Calu3 (cell line): Measurements from ENCODE around the gene RGS12. TPM values are rescaled to one million over a fixed set of nuclear protein-coding genes. Genes with fewer than 3 reads are reported as not detected.

Experiments
- BruUV-seq: library from RNA; stranded (reverse); fragments of 400-500 nt; replicated peaks from 2 replicates; lab custom pipeline; 2021; lab: Mats Ljungman, UMichigan
- CTCF ChIA-PET: fragments of 300-600 bp; sonication (Branson Sonifier 250); formaldehyde crosslinking; loops from one replicate; lab custom pipeline; 2022; ENCODE audit warnings: antibody characterized with exemption; lab: Charles Lee
- DNase-seq: peaks from one replicate; pipeline ENCODE4 v3.0.0; 2022
- H3K27ac Mint-ChIP-seq: one replicate; pipeline ENCODE4 v1.8.0; 2022; ENCODE audit warnings: mixed read lengths; ENCODE audit not compliant: unreplicated experiment
- H3K27me3 Mint-ChIP-seq: one replicate; pipeline ENCODE4 v1.8.0; 2022; ENCODE audit warnings: mixed read lengths; ENCODE audit not compliant: unreplicated experiment
- H3K36me3 Mint-ChIP-seq: one replicate; pipeline ENCODE4 v1.8.0; 2022; ENCODE audit warnings: mild to moderate bottlenecking, moderate library complexity, mixed read lengths; ENCODE audit not compliant: insufficient read depth, unreplicated experiment
- H3K4me1 Mint-ChIP-seq: one replicate; pipeline ENCODE4 v1.8.0; 2022; ENCODE audit warnings: mild to moderate bottlenecking, low read depth, mixed read lengths; ENCODE audit not compliant: unreplicated experiment
- H3K4me3 Mint-ChIP-seq: one replicate; pipeline ENCODE4 v1.8.0; 2022; ENCODE audit warnings: mild to moderate bottlenecking, low read depth, moderate library complexity, mixed read lengths; ENCODE audit not compliant: unreplicated experiment
- H3K9me3 Mint-ChIP-seq: one replicate; pipeline ENCODE4 v1.8.0; 2022; ENCODE audit warnings: low read depth, mixed read lengths; ENCODE audit not compliant: unreplicated experiment
- intact Hi-C: fragments of 100-400 bp; cut with micrococcal nuclease; formaldehyde crosslinking; loops from one replicate; pipeline ENCODE4 v1.10.0; 2022; ENCODE audit not compliant: unreplicated experiment
- total RNA-seq: library from RNA; stranded (reverse); gene quantifications from 2 replicates; pipeline ENCODE4 v1.2.3, GENCODE V29; 2022
- TF ChIP-seq, protein P1 (sequence below): fragments of 200-600 bp; IDR thresholded peaks from one replicate; pipeline ENCODE4 v1.8.0; 2022; ENCODE audit warnings: antibody characterized with exemption; ENCODE audit not compliant: unreplicated experiment

The RGS12 gene
- total RNA-seq, 1 experiment from 2014 or later: 13.9 TPM

DNA sequence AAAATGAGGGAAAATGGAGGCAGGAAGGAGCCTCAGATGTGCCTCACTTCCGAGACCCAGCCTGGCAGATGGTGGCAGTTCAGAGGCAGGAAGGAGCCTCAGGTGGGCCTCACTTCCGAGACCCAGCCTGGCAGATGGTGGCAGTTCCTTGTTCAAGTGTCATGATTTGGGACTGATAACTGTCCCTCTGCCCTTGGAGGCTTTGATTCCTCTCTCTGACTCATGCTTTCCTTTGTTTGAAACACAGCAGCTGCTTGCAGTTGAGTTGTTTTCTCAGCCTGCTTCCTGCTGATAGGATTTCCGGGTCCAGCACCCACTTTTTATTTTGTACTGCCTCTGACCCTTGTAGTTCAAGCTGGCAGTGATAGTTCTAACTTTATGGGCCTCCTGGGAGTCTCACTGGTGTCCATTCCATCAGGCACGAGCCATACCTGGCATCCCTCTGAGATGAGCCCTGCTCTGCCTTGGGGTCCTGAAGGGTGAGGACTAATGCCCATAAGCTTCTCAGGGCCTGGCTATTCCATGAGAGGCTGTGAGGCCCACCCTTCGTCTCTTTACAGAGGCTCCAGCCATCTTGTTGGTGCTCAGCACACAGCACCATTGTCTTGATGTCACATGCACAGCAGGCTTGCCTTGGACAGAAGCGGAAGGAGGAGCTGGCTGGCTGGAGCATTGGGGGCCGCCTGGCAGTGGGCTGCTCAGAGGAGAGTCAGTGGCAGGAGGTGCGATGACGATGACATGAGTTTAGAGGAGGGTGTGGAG lies 13.0 kb downstream of the RGS12 start:
- no peak for DNase-seq
- Mint-ChIP-seq H3K36me3 (no peaks in the 10 kb centered on the region), H3K4me3 (no peak overlapping the region), H3K27me3 (no peaks in the 10 kb centered on the region), H3K9me3 (no peaks in the 10 kb centered on the region), H3K27ac (no peak overlapping the region), H3K4me1 (peaks cover 2% of the 10 kb centered on the region)
- intact Hi-C loops: no loop called here
- CTCF ChIA-PET: no interaction called here
- TF ChIP-seq, protein P1, sequence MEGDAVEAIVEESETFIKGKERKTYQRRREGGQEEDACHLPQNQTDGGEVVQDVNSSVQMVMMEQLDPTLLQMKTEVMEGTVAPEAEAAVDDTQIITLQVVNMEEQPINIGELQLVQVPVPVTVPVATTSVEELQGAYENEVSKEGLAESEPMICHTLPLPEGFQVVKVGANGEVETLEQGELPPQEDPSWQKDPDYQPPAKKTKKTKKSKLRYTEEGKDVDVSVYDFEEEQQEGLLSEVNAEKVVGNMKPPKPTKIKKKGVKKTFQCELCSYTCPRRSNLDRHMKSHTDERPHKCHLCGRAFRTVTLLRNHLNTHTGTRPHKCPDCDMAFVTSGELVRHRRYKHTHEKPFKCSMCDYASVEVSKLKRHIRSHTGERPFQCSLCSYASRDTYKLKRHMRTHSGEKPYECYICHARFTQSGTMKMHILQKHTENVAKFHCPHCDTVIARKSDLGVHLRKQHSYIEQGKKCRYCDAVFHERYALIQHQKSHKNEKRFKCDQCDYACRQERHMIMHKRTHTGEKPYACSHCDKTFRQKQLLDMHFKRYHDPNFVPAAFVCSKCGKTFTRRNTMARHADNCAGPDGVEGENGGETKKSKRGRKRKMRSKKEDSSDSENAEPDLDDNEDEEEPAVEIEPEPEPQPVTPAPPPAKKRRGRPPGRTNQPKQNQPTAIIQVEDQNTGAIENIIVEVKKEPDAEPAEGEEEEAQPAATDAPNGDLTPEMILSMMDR: no peak
- BruUV-seq: no TSS peak

DNA sequence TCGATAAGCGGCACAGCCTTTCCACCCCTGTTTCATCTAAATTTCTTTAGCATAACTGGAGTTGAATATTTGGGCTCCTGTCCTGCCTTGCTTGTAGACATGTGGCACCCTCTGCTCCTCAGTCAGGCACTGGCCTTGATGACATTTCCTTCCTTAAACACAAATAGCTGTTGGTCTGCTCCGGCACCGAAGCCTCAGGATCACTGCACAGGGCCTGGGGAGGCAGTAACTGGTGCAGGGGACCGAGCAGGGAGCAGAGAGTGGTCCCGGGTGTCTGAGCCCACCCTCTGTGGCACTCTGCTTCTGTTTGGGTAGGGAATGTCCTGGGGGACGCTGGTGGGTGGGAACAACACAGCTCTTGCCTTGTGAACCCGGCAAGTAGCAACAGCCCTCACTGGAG lies 13.6 kb downstream of the RGS12 start:
- no peak overlapping the region for H3K27ac Mint-ChIP-seq
- H3K4me3 Mint-ChIP-seq: no peak overlapping the region
- no TSS peak for BruUV-seq
- CTCF ChIA-PET: no interaction called here
- H3K27me3 Mint-ChIP-seq: no peaks in the 10 kb centered on the region
- no peaks in the 10 kb centered on the region for H3K36me3 Mint-ChIP-seq
- intact Hi-C loops: no loop called here
- H3K4me1 Mint-ChIP-seq: peaks cover 8% of the 10 kb centered on the region
- TF ChIP-seq, protein P1: no peak
- DNase-seq: no peak
- no peaks in the 10 kb centered on the region for H3K9me3 Mint-ChIP-seq

DNA sequence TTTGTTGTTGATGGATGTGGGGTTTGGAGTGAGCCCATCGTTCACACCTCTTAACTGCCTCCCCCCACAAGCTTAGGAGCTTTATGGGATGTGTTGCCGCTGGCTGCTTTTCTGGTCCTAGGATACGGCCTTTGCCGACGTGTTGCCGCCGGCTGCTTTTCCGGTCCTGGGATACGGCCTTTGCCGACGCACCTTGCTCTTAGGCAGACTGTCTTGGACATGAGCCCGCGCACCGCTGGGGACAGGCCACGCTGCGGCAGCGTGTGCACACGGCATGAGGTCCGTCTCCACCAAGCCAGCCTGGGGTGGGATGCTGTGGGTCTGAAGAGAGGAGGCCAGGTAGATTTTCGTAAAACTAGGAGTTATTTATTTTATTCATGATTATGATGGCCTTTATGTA lies 14.2 kb downstream of the RGS12 start:
- no peaks in the 10 kb centered on the region for H3K9me3 Mint-ChIP-seq
- CTCF ChIA-PET: no interaction called here
- BruUV-seq: no TSS peak
- no peaks in the 10 kb centered on the region for H3K27me3 Mint-ChIP-seq
- TF ChIP-seq, protein P1: no peak
- peaks cover 9% of the 10 kb centered on the region for H3K4me1 Mint-ChIP-seq
- H3K36me3 Mint-ChIP-seq: no peaks in the 10 kb centered on the region
- intact Hi-C loops: no loop called here
- H3K4me3 Mint-ChIP-seq: no peak overlapping the region
- H3K27ac Mint-ChIP-seq: no peak overlapping the region
- DNase-seq: no peak

DNA sequence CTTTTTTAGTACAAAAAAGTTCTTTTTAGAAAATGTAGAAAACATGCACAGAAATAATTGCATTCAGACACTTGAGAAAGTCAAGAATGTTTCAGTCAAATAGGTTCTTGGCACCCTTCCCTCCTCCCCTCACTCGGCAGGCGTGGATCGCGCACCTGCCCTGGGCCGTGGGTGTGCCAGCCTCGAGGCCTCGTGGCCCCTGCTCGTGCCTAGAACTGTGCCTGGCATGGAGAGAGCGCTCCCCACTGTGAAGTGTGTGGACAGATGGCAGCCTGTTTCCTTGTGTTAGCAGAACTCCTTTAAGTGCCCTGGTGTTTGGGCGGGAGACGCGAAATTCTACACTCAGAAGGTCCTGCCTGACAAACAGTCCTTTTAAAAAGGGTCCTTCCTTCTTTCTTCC lies 14.7 kb downstream of the RGS12 start:
- H3K27ac Mint-ChIP-seq: no peak overlapping the region
- no TSS peak for BruUV-seq
- intact Hi-C loops: no loop called here
- no peaks in the 10 kb centered on the region for H3K9me3 Mint-ChIP-seq
- no peaks in the 10 kb centered on the region for H3K36me3 Mint-ChIP-seq
- DNase-seq: no peak
- no peak overlapping the region for H3K4me3 Mint-ChIP-seq
- H3K27me3 Mint-ChIP-seq: no peaks in the 10 kb centered on the region
- TF ChIP-seq, protein P1: no peak
- H3K4me1 Mint-ChIP-seq: peaks cover 9% of the 10 kb centered on the region
- CTCF ChIA-PET: no interaction called here
